Measurements from ENCODE around the gene ROS1.

ROS1 gene

GRCh38 chr6:117267054-117267347 is 158.7 kb downstream of the ROS1 start:
- TF ChIP-seq FOXP2 (optimal IDR thresholded peaks at IDR 0.05; ENCODE audit: borderline replicate concordance, extremely low read depth, extremely low read length, insufficient read depth) (no peak), SIN3A (IDR thresholded peaks at IDR 0.05; ENCODE audit: borderline replicate concordance, insufficient read depth, low read length) (no peak), REST (IDR thresholded peaks at IDR 0.05; ENCODE audit: insufficient read depth in 1 of 2, low read depth in 2 of 2, low read length in 2 of 2) (no peak), TAF1 (IDR thresholded peaks at IDR 0.05; ENCODE audit: borderline replicate concordance, insufficient read depth, low read length) (no peak), POLR2AphosphoS5 (IDR thresholded peaks at IDR 0.05; ENCODE audit: low read depth, low read length) (no peak)

- TF ChIP-seq REST (IDR thresholded peaks at IDR 0.05; ENCODE audit: insufficient read depth in 1 of 2, low read depth in 2 of 2, low read length in 2 of 2) (no peak), SIN3A (IDR thresholded peaks at IDR 0.05; ENCODE audit: borderline replicate concordance, insufficient read depth, low read length) (no peak), TAF1 (IDR thresholded peaks at IDR 0.05; ENCODE audit: borderline replicate concordance, insufficient read depth, low read length) (no peak), POLR2AphosphoS5 (IDR thresholded peaks at IDR 0.05; ENCODE audit: low read depth, low read length) (no peak), FOXP2 (optimal IDR thresholded peaks at IDR 0.05; ENCODE audit: borderline replicate concordance, extremely low read depth, extremely low read length, insufficient read depth) (no peak)
Observed at GRCh38 chr6:117266257-117267053, 159.3 kb downstream of the ROS1 start.

- TF ChIP-seq TAF1 (IDR thresholded peaks at IDR 0.05; ENCODE audit: borderline replicate concordance, insufficient read depth, low read length), result no peak
- TF ChIP-seq SIN3A (IDR thresholded peaks at IDR 0.05; ENCODE audit: borderline replicate concordance, insufficient read depth, low read length), result no peak
- TF ChIP-seq REST (IDR thresholded peaks at IDR 0.05; ENCODE audit: insufficient read depth in 1 of 2, low read depth in 2 of 2, low read length in 2 of 2), result no peak
- no peak for TF ChIP-seq FOXP2 (optimal IDR thresholded peaks at IDR 0.05; ENCODE audit: borderline replicate concordance, extremely low read depth, extremely low read length, insufficient read depth)
- no peak for TF ChIP-seq POLR2AphosphoS5 (IDR thresholded peaks at IDR 0.05; ENCODE audit: low read depth, low read length)
Observed at GRCh38 chr6:117265410-117266256, 160.1 kb downstream of the ROS1 start, which contains the start of gene VGLL2. VGLL2 (plus strand) TSS chr6:117265558; CDS start chr6:117265764, 206 bp downstream.

- TF ChIP-seq FOXP2 (optimal IDR thresholded peaks at IDR 0.05; ENCODE audit: borderline replicate concordance, extremely low read depth, extremely low read length, insufficient read depth) (no peak), SIN3A (IDR thresholded peaks at IDR 0.05; ENCODE audit: borderline replicate concordance, insufficient read depth, low read length) (no peak), TAF1 (IDR thresholded peaks at IDR 0.05; ENCODE audit: borderline replicate concordance, insufficient read depth, low read length) (no peak), POLR2AphosphoS5 (IDR thresholded peaks at IDR 0.05; ENCODE audit: low read depth, low read length) (no peak), REST (IDR thresholded peaks at IDR 0.05; ENCODE audit: insufficient read depth in 1 of 2, low read depth in 2 of 2, low read length in 2 of 2) (no peak)
Observed at GRCh38 chr6:117264692-117265409, 160.9 kb downstream of the ROS1 start.

Measured in PFSK-1 (cell line).